Kidney (tissue), 14 donors: ENCODE measurements around the gene MYBBP1A. TPM values are rescaled to one million over a fixed set of nuclear protein-coding genes. Genes with fewer than 3 reads are reported as not detected.

Experiments
- DNase-seq, 5 donors: peaks; one replicate each; pipeline ENCODE4 v3.0.0-alpha.2; 2013 to 2020
- FAIRE-seq: peaks from 2 replicates; lab custom pipeline; 2012; peaks lifted over from hg19 to GRCh38; lab: Jason Lieb, UNC
- H3K27ac ChIP-seq, 2 donors: one replicate each; pipeline ENCODE4 v1.7.0; 2013; ENCODE audit warnings: low read depth in 2 of 2, low read length in 2 of 2, inconsistent platforms in 1 of 2
- H3K27me3 ChIP-seq: one replicate; pipeline ENCODE4 v1.7.1; 2013; ENCODE audit warnings: low read length, inconsistent platforms; ENCODE audit not compliant: control insufficient read depth, insufficient read depth
- H3K36me3 ChIP-seq, 3 donors: one replicate each; pipeline versions ENCODE4 v1.7.0 to v1.7.1; 2013; ENCODE audit warnings: low read length in 3 of 3, control low read depth in 1 of 3, inconsistent platforms in 1 of 3; ENCODE audit not compliant: insufficient read depth in 3 of 3, control insufficient read depth in 2 of 3
- H3K4me1 ChIP-seq, 3 donors: one replicate each; pipeline versions ENCODE4 v1.7.0 to v1.7.1; 2013; ENCODE audit warnings: low read length in 3 of 3, inconsistent platforms in 1 of 3, low read depth in 1 of 3; ENCODE audit not compliant: control insufficient read depth in 2 of 3, insufficient read depth in 2 of 3
- H3K4me3 ChIP-seq, 3 donors: one replicate each; pipeline versions ENCODE4 v1.7.0 to v1.8.1; 2013; ENCODE audit warnings: low read length in 3 of 3, control low read depth in 1 of 3, inconsistent platforms in 1 of 3
- H3K9ac ChIP-seq, 3 donors: one replicate each; pipeline versions ENCODE4 v1.7.0 to v1.7.1; 2013; ENCODE audit warnings: low read length in 3 of 3, control low read depth in 1 of 3, inconsistent platforms in 1 of 3
- H3K9me3 ChIP-seq, 3 donors: one replicate each; pipeline versions ENCODE4 v1.7.0 to v1.7.1; 2013; ENCODE audit warnings: low read length in 3 of 3, control low read depth in 1 of 3, inconsistent platforms in 1 of 3; ENCODE audit not compliant: control insufficient read depth in 2 of 3, insufficient read depth in 1 of 3
- CTCF ChIP-seq: IDR thresholded peaks from 3 replicates; pipeline ENCODE4 v1.5.1; 2012; ENCODE audit warnings: mild to moderate bottlenecking, moderate library complexity, borderline replicate concordance; ENCODE audit not compliant: insufficient read depth; ENCODE audit errors: extremely low read depth
- intact Hi-C: fragments of 100-400 bp; cut with DNase I; formaldehyde crosslinking; loops from one replicate; pipeline ENCODE4 v1.11.1; 2022
- polyA plus RNA-seq: library from polyadenylated mRNA; stranded (reverse); fragments of 350-450 nt; fragmentation: Illumina TruSeq; extraction: RNeasy Lipid Tissue Mini Kit (QIAGEN cat#74804); gene quantifications from one replicate; pipeline ENCODE4 v1.2.3, GENCODE V29; 2014; ENCODE audit warnings: low read depth, low replicate concordance; ENCODE audit not compliant: insufficient read depth
- total RNA-seq: library from RNA; stranded (reverse); fragmentation: NEBNext Ultra II Directional; extraction: Animal tissue kit (Norgen Biotek cat#: 25700); gene quantifications from one replicate; pipeline ENCODE4 v1.2.1, GENCODE V29; 2021
- donor health status: control.
- donor health status: control.
- donor health status: control.
- donor health status: control.
- donor health status: control.
- donor health status: DM: yes; HTN: yes; CAD: no.
- donor health status: Normal renal cell carcinoma (clear cell type).

Gene MYBBP1A
- total and polyA plus RNA-seq, 2 donors from 2014 or later = 11.9 to 51.6 TPM

DNA sequence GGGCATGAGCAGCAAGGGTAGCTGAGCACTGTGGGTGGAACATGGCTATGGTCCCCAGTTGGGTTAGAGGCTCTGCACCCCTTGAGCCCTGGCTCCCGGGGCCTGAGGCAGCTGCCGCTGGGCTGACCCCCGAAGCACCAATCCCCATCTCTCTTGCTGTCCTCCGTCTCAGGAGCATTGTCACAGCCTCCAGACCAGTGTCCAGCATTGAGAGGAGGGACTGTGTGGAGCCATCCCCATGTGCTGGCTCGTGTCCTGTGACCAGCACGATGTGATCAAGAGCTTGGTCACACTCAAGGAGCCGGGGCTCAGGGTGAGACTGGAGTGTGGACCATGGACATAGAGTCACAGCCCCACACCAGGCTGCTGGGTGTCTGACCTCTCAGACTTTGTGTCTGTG, 32.0 kb upstream of the MYBBP1A start:
- intact Hi-C loops = no loop called here
- Histone ChIP-seq H3K4me3 (peak overlapping the region in 2 of 3 donors; percentile 59 to 72), H3K9me3 (no peaks in the 10 kb centered on the region), H3K27me3 (no peaks in the 10 kb centered on the region), H3K27ac (peak overlapping the region; percentile 82 to 95), H3K9ac (peak overlapping the region in 1 of 3 donors; percentile 73), H3K36me3 (no peaks in the 10 kb centered on the region), H3K4me1 (peaks cover 2 to 56% (median 31%) of the 10 kb centered on the region in 3 donors)
- no peak for TF ChIP-seq CTCF
- FAIRE-seq (no peak), DNase-seq (no peak)

DNA sequence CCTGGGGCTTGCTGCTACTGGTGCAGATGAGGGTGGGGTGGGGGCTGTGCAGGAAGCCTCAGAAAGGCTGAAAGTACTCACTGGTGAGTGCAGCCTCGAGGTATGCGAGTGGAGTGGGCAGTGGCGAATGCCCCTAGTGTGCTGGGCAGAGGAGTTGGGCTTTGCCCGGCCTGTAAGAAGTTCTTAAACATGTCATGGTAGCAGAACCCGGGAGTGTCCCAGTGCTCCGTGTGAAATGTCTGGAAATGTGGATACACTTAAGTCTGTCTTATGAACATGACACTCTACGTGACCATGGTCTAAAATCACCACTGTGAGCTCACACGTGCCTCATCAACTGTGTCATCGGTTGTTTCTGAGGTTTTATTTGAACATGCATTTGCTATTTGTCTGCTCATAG, 30.9 kb upstream of the MYBBP1A start:
- DNase-seq (peak in 1 of 5 donors; percentile 62), FAIRE-seq (no peak)
- Histone ChIP-seq H3K4me1 (peaks cover 2 to 54% (median 27%) of the 10 kb centered on the region in 3 donors), H3K9ac (peak overlapping the region in 2 of 3 donors; percentile 29 to 73), H3K36me3 (no peaks in the 10 kb centered on the region), H3K27ac (peak overlapping the region; percentile 82 to 95), H3K27me3 (no peaks in the 10 kb centered on the region), H3K4me3 (peak overlapping the region; percentile 34 to 72 (median 59)), H3K9me3 (no peaks in the 10 kb centered on the region)
- intact Hi-C loops = no loop called here
- TF ChIP-seq CTCF = no peak

DNA sequence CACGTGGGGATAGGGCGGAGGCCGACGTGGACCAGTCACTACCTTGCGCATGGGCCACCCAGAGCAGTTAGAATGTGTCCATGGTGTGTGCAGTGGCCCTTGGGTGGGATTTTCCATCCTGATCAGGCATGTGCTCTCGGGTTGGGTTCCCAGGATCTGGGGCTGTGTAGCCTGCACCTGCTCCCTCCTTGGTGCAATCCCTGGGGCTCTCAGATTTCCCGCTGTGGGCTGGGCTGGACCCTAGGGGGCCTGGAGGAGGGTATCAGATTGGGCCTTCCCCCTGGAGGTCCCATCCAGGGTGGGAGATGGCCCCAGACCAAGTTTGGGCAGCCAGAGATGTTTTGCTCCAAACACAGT, 30.4 kb upstream of the MYBBP1A start:
- peaks cover 2 to 49% (median 27%) of the 10 kb centered on the region in 3 donors for H3K4me1 ChIP-seq
- DNase-seq (no peak), FAIRE-seq (no peak)
- H3K4me3 ChIP-seq = peak overlapping the region; percentile 36 to 72 (median 59)
- no peaks in the 10 kb centered on the region for H3K9me3 ChIP-seq
- peak overlapping the region in 1 of 3 donors; percentile 73 for H3K9ac ChIP-seq
- no peak for TF ChIP-seq CTCF
- no peaks in the 10 kb centered on the region for H3K36me3 ChIP-seq
- H3K27me3 ChIP-seq = no peaks in the 10 kb centered on the region
- intact Hi-C loops = no loop called here
- peak overlapping the region; percentile 82 to 95 for H3K27ac ChIP-seq
